BE2C (cell line): ENCODE measurements around the gene POU2F1.

Experiments used
- DNase-seq: peaks from one replicate; pipeline ENCODE4 v3.0.0-alpha.2; 2020
- H3K27me3 ChIP-seq: fragments of 250-450 bp; sonication (Bioruptor Pico); 2 replicates; pipeline ENCODE4 v1.5.1; 2020; ENCODE audit warnings: mild to moderate bottlenecking
- H3K36me3 ChIP-seq: fragments of 250-450 bp; sonication (Bioruptor Pico); 2 replicates; pipeline ENCODE4 v1.5.1; 2020; ENCODE audit warnings: mild to moderate bottlenecking
- H3K4me1 ChIP-seq: fragments of 250-450 bp; sonication (Bioruptor Pico); 2 replicates; pipeline ENCODE4 v1.5.1; 2020
- H3K4me3 ChIP-seq: 2 replicates; pipeline ENCODE4 v1.5.1; 2011; ENCODE audit warnings: low read depth, low read length
- H3K9me3 ChIP-seq: fragments of 250-450 bp; sonication (Bioruptor Pico); 2 replicates; pipeline ENCODE4 v1.5.1; 2020
- CTCF ChIP-seq: IDR thresholded peaks from 2 replicates; pipeline ENCODE4 v1.5.1; 2012; ENCODE audit warnings: mild to moderate bottlenecking, low read depth, low read length

The POU2F1 gene

DNA sequence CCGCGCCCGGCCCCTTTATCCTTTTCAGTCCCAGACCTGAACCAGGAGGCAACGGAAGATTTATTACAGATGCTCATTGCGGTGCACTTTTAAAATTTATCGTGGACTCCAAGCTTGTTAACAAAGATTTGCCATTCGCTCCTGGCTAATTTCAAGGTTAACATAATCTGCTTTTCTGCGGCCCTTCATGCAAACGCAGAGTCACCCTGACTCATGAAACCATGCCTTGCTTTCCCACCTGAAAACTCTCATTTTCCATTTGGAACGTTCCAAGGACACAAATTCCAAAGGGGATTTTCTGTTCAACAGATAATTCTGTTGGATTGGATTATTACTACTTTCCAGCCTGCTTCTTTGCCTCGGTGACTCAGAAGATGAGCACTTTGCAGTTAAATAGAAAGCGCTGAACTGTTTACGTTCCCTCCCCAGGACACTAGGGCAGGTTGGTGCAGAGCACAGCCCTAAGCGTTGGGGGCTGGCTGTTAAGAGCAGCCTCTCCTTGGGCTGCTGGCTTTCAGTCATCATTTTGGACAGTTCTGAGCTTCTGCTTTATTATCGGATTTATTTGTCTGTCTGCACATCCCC is 246.5 kb downstream of the POU2F1 start:
- TF ChIP-seq CTCF, result no peak
- H3K27me3 ChIP-seq, result no peaks in the 10 kb centered on the region
- no peaks in the 10 kb centered on the region for H3K36me3 ChIP-seq
- no peak overlapping the region for H3K4me3 ChIP-seq
- no peaks in the 10 kb centered on the region for H3K4me1 ChIP-seq
- DNase-seq, result no peak
- no peaks in the 10 kb centered on the region; the same call in 1 of the 2 replicates for H3K9me3 ChIP-seq

- Histone ChIP-seq H3K4me3 (no peak overlapping the region), H3K36me3 (no peaks in the 10 kb centered on the region), H3K27me3 (no peaks in the 10 kb centered on the region), H3K9me3 (no peaks in the 10 kb centered on the region; the same call in 1 of the 2 replicates), H3K4me1 (no peaks in the 10 kb centered on the region)
- TF ChIP-seq CTCF, result no peak
- no peak for DNase-seq
These were observed 247.1 kb downstream of the POU2F1 start for GRCh38 chr1:167467752-167468151.

GRCh38 chr1:167469280-167469965 is 248.7 kb downstream of the POU2F1 start:
- Histone ChIP-seq H3K4me1 (no peaks in the 10 kb centered on the region), H3K4me3 (no peak overlapping the region), H3K27me3 (no peaks in the 10 kb centered on the region), H3K9me3 (no peaks in the 10 kb centered on the region; the same call in 1 of the 2 replicates), H3K36me3 (no peaks in the 10 kb centered on the region)
- no peak for DNase-seq
- no peak for TF ChIP-seq CTCF

DNA sequence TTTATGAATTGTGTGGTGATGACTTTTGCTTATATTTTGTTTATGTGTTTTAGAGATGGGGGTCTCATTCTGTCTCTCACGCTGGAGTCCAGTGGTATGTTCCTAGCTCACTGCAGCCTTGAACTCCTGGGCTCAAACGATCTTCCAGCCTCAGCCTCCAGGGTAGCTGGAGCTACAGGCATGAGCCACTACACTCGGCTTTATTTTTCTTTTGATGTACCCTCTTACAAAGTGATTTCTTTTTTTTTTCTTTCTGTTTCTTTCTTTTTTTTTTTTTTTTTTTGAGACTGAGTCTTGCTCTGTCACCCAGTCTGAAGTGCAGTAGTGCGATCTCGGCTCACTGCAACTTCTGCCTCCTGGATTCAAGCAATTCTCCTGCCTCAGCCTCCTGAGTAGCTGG is 250.9 kb downstream of the POU2F1 start:
- TF ChIP-seq CTCF, result no peak
- H3K4me3 ChIP-seq, result no peak overlapping the region
- H3K4me1 ChIP-seq, result no peaks in the 10 kb centered on the region
- no peaks in the 10 kb centered on the region for H3K9me3 ChIP-seq
- no peak for DNase-seq
- H3K27me3 ChIP-seq, result no peaks in the 10 kb centered on the region
- H3K36me3 ChIP-seq, result no peaks in the 10 kb centered on the region

- no peaks in the 10 kb centered on the region for H3K36me3 ChIP-seq
- no peak overlapping the region for H3K4me3 ChIP-seq
- TF ChIP-seq CTCF, result no peak
- no peaks in the 10 kb centered on the region for H3K27me3 ChIP-seq
- no peaks in the 10 kb centered on the region for H3K9me3 ChIP-seq
- H3K4me1 ChIP-seq, result no peaks in the 10 kb centered on the region
- DNase-seq, result no peak
These were observed 252.3 kb downstream of the POU2F1 start for GRCh38 chr1:167472752-167473521.

- DNase-seq, result no peak
- no peaks in the 10 kb centered on the region for H3K9me3 ChIP-seq
- H3K4me1 ChIP-seq, result no peaks in the 10 kb centered on the region
- no peaks in the 10 kb centered on the region for H3K27me3 ChIP-seq
- TF ChIP-seq CTCF, result no peak
- H3K36me3 ChIP-seq, result no peaks in the 10 kb centered on the region
- H3K4me3 ChIP-seq, result no peak overlapping the region
These were observed 253.1 kb downstream of the POU2F1 start for GRCh38 chr1:167473761-167474160.
